ENCODE data around the gene PLXNB3. TPM values are rescaled to one million over a fixed set of nuclear protein-coding genes. Genes with fewer than 3 reads are reported as not detected.
"Not testable (repeated sequence)": the region's sequence is repeated elsewhere in the genome, so short reads cannot be mapped to it uniquely, and the experiment has no call there.

The PLXNB3 gene
- total and polyA plus RNA-seq, 10 donors: 0.48 to 2.8 (median 1.5) TPM

GRCh38 chrX:153728951-153729631, 35.0 kb upstream of the PLXNB3 start:
- no peak overlapping the region for H3K4me3 ChIP-seq
- TF ChIP-seq POLR2A (IDR thresholded peaks at IDR 0.05) (no peak), POLR2AphosphoS5 (IDR thresholded peaks at IDR 0.05) (no peak)
- H3K27ac ChIP-seq: peak overlapping the region in 1 of 8 donors; percentile 94
- WGBS, 5 donors: 93 to 97% (median 95%) methylated on average over 7 to 23 of the region's 23 CpGs
- DNase-seq: peak; percentile 71
- peaks cover 0 to 24% (median 0%) of the 10 kb centered on the region in 6 donors for H3K36me3 ChIP-seq
- H3K9me3 ChIP-seq: peaks cover 0 to 14% (median 4%) of the 10 kb centered on the region in 8 donors
- no peaks in the 10 kb centered on the region for H3K27me3 ChIP-seq (replicated peaks in 1 of 7)
- H3K4me1 ChIP-seq: peaks cover 23 to 54% (median 37%) of the 10 kb centered on the region in 6 donors
- intact Hi-C loops (cut with DNase I; ENCODE audit: low total_unique reads): no loop called here

GRCh38 chrX:153730115-153730514, 33.9 kb upstream of the PLXNB3 start:
- H3K27me3 ChIP-seq (replicated peaks in 1 of 7); H3K4me3 ChIP-seq; intact Hi-C loops (cut with DNase I; ENCODE audit: low total_unique reads): not testable (repeated sequence)
- H3K27ac ChIP-seq: peak overlapping the region in 1 of 8 donors; percentile 66
- H3K9me3 ChIP-seq: peaks cover 0 to 14% (median 4%) of the 10 kb centered on the region in 8 donors
- peak; percentile 49 for DNase-seq
- peaks cover 23 to 51% (median 35%) of the 10 kb centered on the region in 6 donors for H3K4me1 ChIP-seq
- peaks cover 0 to 24% (median 0%) of the 10 kb centered on the region in 6 donors for H3K36me3 ChIP-seq
- 92 to 95% (median 94%) methylated on average over 22 to 23 of the region's 23 CpGs for WGBS, 5 donors

- peak overlapping the region in 4 of 8 donors; percentile 9 to 66 (median 36) for H3K27ac ChIP-seq
- intact Hi-C loops (cut with DNase I; ENCODE audit: low total_unique reads): no loop called here
These were observed 32.8 kb upstream of the PLXNB3 start for GRCh38 chrX:153731117-153731844.

GRCh38 chrX:153731845-153732215, 32.2 kb upstream of the PLXNB3 start:
- Histone ChIP-seq H3K36me3 (peaks cover 0 to 35% (median 3%) of the 10 kb centered on the region in 6 donors), H3K4me1 (peaks cover 12 to 34% (median 17%) of the 10 kb centered on the region in 6 donors), H3K9me3 (peaks cover 0 to 14% (median 4%) of the 10 kb centered on the region in 8 donors), H3K4me3 (no peak overlapping the region), H3K27ac (peak overlapping the region in 5 of 8 donors; percentile 6 to 66 (median 36)), H3K27me3 (replicated peaks in 1 of 7) (no peaks in the 10 kb centered on the region)
- intact Hi-C loops (cut with DNase I; ENCODE audit: low total_unique reads): no loop called here
- WGBS, 5 donors: 63 to 94% (median 90%) methylated on average over 3 of the region's 3 CpGs
- no peak for DNase-seq
- no peak for TF ChIP-seq CTCF (IDR thresholded peaks at IDR 0.05 in 8 of 11, conservative IDR thresholded peaks at IDR 0.05 in 3 of 11)

More at GRCh38 chrX:153731117-153731844, 32.8 kb upstream of the PLXNB3 start:
- Histone ChIP-seq H3K27me3 (replicated peaks in 1 of 7) (no peaks in the 10 kb centered on the region), H3K4me1 (peaks cover 14 to 39% (median 23%) of the 10 kb centered on the region in 6 donors), H3K36me3 (peaks cover 0 to 29% (median 1%) of the 10 kb centered on the region in 6 donors), H3K9me3 (peaks cover 0 to 14% (median 4%) of the 10 kb centered on the region in 8 donors), H3K4me3 (no peak overlapping the region)
- TF ChIP-seq POLR2A (IDR thresholded peaks at IDR 0.05) (no peak), CTCF (IDR thresholded peaks at IDR 0.05 in 8 of 11, conservative IDR thresholded peaks at IDR 0.05 in 3 of 11) (no peak), POLR2AphosphoS5 (IDR thresholded peaks at IDR 0.05) (no peak)
- DNase-seq: no peak
- WGBS, 5 donors: 73 to 82% (median 79%) methylated on average over 6 of the region's 6 CpGs

- Histone ChIP-seq H3K4me3 (no peak overlapping the region), H3K9me3 (peaks cover 0 to 14% (median 4%) of the 10 kb centered on the region in 8 donors), H3K27me3 (replicated peaks in 1 of 7) (no peaks in the 10 kb centered on the region), H3K27ac (peak overlapping the region in 5 of 8 donors; percentile 6 to 66 (median 36)), H3K4me1 (peaks cover 6 to 28% (median 12%) of the 10 kb centered on the region in 6 donors), H3K36me3 (peaks cover 0 to 40% (median 4%) of the 10 kb centered on the region in 6 donors)
- intact Hi-C loops (cut with DNase I; ENCODE audit: low total_unique reads): no loop called here
- TF ChIP-seq POLR2AphosphoS5 (IDR thresholded peaks at IDR 0.05) (peak in 1 of 3 donors; percentile 14), CTCF (IDR thresholded peaks at IDR 0.05 in 8 of 11, conservative IDR thresholded peaks at IDR 0.05 in 3 of 11) (no peak), POLR2A (IDR thresholded peaks at IDR 0.05) (no peak)
- peak; percentile 59 for DNase-seq
- 76 to 85% (median 81%) methylated on average over 13 to 14 of the region's 14 CpGs; no CpG with 5 or more reads in 1 of the 5 donors for WGBS, 5 donors
These were observed 31.6 kb upstream of the PLXNB3 start for GRCh38 chrX:153732401-153732800.

All from spleen (tissue), 11 donors.